AG09309 (cell line): ENCODE measurements around the gene ALOXE3.
A peak's percentile ranks its signal among the peaks of the same experiment; 100 is the strongest.

Experiments used
- DNase-seq: peaks from one replicate; pipeline ENCODE4 v3.0.0-alpha.2; 2010; ENCODE audit warnings: low read depth
- H3K4me3 ChIP-seq: 2 replicates; pipeline ENCODE4 v1.5.1; 2011; ENCODE audit warnings: mild to moderate bottlenecking, low read depth, low read length, moderate library complexity; ENCODE audit not compliant: control insufficient read depth
- TF ChIP-seq, protein P1 (sequence below): IDR thresholded peaks from 2 replicates; pipeline ENCODE4 v1.5.1; 2011; ENCODE audit warnings: mild to moderate bottlenecking, low read depth, low read length, inconsistent platforms; ENCODE audit not compliant: insufficient read depth, control insufficient read depth; ENCODE audit errors: missing control alignments

The ALOXE3 gene

DNA sequence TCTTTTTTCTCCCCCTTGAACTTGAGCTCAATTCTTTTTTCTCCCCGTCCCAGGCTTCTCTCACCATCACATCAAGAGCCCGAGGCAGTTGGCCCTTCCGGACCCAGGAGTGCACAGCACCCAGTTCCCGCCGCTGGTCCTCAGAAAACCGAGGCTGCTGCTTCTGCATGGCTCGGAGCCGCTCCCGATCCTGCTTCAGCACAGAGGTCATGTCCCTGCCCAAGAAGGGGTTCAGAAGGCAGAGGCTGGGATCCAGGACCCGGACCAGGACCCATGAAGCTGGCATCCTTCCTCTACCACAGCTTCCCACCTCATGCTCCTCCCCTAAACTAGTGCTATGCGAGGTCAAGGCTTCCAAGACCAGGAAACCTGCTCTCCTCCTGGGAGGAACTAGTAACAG is 23.4 kb upstream of the ALOXE3 start:
- no peak overlapping the region for H3K4me3 ChIP-seq
- TF ChIP-seq, protein P1, sequence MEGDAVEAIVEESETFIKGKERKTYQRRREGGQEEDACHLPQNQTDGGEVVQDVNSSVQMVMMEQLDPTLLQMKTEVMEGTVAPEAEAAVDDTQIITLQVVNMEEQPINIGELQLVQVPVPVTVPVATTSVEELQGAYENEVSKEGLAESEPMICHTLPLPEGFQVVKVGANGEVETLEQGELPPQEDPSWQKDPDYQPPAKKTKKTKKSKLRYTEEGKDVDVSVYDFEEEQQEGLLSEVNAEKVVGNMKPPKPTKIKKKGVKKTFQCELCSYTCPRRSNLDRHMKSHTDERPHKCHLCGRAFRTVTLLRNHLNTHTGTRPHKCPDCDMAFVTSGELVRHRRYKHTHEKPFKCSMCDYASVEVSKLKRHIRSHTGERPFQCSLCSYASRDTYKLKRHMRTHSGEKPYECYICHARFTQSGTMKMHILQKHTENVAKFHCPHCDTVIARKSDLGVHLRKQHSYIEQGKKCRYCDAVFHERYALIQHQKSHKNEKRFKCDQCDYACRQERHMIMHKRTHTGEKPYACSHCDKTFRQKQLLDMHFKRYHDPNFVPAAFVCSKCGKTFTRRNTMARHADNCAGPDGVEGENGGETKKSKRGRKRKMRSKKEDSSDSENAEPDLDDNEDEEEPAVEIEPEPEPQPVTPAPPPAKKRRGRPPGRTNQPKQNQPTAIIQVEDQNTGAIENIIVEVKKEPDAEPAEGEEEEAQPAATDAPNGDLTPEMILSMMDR, result no peak

DNA sequence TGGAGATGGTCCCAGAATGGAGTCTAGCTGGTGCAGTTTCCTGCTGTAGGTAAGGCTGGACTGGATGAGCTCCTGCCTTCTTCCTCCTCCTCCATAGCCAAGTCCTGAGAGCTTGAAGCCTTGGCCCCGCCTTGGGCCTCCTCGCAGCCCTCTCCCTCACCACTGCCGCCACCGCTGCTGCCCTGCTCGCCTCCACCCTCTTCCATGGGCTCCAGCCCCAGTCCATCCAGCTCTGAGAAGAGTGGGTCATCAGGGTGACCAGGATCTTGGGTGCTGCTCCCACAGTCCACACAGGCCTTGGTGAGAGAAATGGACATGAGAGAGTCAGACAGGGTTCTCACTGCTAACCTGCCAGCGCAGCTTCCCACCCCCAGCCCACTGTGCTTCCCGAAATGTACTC is 22.7 kb upstream of the ALOXE3 start:
- no peak for DNase-seq
- TF ChIP-seq, protein P1, result no peak
- no peak overlapping the region for H3K4me3 ChIP-seq

More for the DNA sequence above, 23.4 kb upstream of the ALOXE3 start:
- DNase-seq, result no peak

DNA sequence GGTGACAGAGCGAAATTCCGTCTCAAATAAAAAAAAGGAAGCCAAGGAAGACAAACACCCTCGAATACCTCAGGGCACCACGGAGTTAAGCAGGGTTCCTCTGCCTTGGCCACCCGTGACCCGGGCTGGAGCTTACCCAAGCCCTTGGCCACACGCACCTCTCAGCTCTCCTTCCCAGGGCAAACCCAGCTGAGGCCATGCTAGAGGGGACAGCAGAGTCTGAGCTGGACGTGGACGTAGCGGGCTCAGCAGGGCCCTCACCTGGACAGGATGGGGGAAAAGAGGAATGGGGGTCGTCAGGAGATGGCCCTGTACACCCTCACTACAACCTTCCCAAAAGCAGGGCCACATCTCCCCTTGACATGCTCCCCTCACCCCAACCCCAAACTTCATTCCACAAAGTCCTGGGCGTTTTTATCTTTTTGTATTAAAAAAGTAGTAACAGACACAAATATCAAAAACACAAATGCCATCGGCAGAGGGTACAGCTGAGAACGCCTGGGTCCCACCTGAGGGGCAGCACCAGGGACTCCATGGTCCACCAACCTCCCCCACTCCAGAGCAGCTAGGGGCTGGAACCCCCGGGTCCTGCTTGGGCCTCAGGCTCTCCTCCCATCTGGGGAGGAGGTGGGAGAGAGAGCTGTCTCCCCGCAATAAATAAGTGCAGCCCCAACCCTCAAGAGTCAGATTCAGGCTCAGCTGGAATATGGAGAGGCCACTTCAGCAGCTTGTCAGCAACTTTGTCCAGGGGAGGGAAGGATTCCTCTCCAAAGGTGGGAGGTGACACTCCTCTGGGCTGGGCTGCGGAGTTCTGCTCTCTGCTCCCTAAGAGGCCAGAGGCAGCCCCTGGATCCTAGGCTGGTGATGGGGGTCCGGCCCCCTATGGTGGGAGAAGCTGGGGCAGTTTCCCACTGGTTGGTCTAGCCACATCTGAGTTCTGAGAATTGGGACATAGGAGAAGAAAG is 22.0 kb upstream of the ALOXE3 start:
- DNase-seq, result no peak
- TF ChIP-seq, protein P1, result no peak
- H3K4me3 ChIP-seq, result no peak overlapping the region

DNA sequence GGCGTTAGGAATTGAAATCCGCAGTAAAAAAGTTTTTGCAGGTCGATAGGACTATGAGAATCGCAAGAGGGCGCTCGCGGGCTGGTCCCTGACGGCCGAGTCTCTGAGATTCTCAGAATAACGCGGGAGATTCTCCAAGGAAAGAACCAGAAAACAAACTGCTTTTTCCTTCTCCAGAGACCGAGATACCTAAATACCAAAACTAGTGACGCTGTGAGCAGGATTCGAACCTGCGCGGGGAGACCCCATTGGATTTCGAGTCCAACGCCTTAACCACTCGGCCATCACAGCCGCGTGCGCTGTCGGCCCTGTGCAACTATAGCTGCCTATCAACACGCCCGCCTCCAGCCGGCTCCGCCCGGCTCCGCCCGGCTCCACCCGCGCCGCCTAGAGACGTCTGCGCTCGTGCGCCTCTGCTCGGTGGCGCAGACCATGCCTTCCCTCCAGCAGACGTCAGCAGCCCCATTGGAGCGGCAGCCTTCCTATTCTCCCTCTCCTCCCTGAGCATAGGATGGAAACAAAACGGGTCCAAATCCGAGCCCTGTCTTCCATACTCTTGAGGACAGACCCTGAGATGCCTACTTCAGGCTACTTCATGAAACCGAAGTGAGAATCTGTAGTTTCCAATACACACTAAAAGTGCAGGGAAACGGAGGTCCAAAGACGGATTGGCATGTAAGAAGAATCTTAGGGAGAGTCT is 20.5 kb upstream of the ALOXE3 start:
- peak; percentile 95 for DNase-seq
- peak overlapping the region; percentile 34 for H3K4me3 ChIP-seq
- TF ChIP-seq, protein P1, result peak; percentile 89

DNA sequence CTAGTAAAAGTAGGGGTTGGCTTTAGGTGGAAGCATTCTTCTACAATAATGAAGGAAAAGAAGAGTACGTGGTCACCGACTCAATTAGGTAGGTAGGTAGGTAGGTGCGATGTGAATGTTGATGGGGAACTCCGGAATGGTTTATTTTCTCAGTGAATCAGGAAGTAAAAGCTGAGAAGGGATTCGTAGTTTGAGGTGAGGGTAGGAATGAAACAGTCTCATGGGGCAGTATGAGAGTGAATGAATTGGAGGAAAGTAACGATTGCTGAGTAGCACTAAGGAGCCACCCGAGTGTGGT is 20.0 kb upstream of the ALOXE3 start:
- H3K4me3 ChIP-seq, result peak overlapping the region; percentile 21; the same call in 1 of the 2 replicates
- DNase-seq, result no peak
- TF ChIP-seq, protein P1, result no peak

DNA sequence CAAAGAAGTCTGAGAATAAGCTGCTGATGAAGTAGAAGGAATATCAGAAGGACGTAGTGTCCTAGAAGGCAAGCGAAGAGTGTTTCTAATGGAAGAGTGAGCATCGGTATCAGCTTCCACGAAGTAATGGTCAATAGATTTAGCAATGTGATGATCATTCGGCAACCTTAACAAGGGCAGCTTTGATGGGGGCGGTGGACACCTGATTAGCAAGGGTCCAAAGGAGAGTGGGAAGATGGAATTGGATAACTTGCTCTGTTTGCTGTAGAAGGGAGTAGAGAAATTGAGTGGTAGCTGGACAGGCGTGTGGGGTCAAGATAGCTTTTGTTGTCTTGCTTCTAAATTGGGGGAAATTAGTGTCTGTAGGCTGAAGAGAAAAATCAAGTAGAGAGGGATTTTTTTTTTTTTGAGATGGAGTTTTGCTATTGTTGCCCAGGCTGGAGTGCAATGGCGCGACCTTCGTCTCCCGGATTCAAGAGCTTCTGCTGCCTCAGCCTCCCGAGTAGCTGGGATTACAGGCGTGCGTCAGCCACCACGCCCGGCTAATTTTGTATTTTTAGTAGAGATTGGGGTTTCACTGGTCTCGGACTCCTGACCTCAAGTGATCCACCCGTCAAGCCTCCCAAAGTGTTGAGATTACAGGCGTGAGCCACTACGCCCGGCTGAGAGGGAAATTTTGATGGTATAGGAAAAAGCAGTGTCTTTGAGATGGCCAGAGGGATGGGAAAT is 19.5 kb upstream of the ALOXE3 start:
- no peak for DNase-seq
- peak overlapping the region; percentile 21; the same call in 1 of the 2 replicates for H3K4me3 ChIP-seq
- TF ChIP-seq, protein P1, result no peak
